RCC 7860 (cell line): ENCODE measurements around the gene GABARAPL2.

Experiments used
- DNase-seq: peaks from one replicate; pipeline ENCODE4 v3.0.0-alpha.2; 2015; ENCODE audit warnings: low spot score
- FAIRE-seq: peaks from 2 replicates; lab custom pipeline; 2012; peaks lifted over from hg19 to GRCh38; lab: Jason Lieb, UNC

Gene GABARAPL2

GRCh38 chr16:75550211-75550662 lies 15.9 kb upstream of the GABARAPL2 start:
- FAIRE-seq (no peak), DNase-seq (peak; percentile 34)

- no peak for FAIRE-seq
Measured at GRCh38 chr16:75552951-75553350, 13.2 kb upstream of the GABARAPL2 start.

GRCh38 chr16:75555213-75555706 lies 10.9 kb upstream of the GABARAPL2 start:
- DNase-seq = peak; percentile 82
- peak; percentile 82 for FAIRE-seq

More at GRCh38 chr16:75552951-75553350, 13.2 kb upstream of the GABARAPL2 start:
- DNase-seq = no peak

- FAIRE-seq (peak; percentile 51), DNase-seq (peak; percentile 78)
Measured at GRCh38 chr16:75555707-75556430, 10.3 kb upstream of the GABARAPL2 start, which contains the start of gene TMEM231. Gene TMEM231 (minus strand): TSS chr16:75556252. CDS start chr16:75556209, 43 bp downstream.

GRCh38 chr16:75556431-75556950 lies 9.7 kb upstream of the GABARAPL2 start:
- no peak for FAIRE-seq
- no peak for DNase-seq

GRCh38 chr16:75558846-75559401 lies 7.3 kb upstream of the GABARAPL2 start:
- DNase-seq = no peak
- no peak for FAIRE-seq

- FAIRE-seq = no peak
- DNase-seq = no peak
Measured at GRCh38 chr16:75559564-75560372, 6.4 kb upstream of the GABARAPL2 start.

- FAIRE-seq (no peak), DNase-seq (no peak)
Measured at GRCh38 chr16:75565640-75566039, 539 bp upstream of the GABARAPL2 start.

GRCh38 chr16:75566758-75567255 lies 628 bp downstream of the GABARAPL2 start:
- no peak for FAIRE-seq
- no peak for DNase-seq

GRCh38 chr16:75567911-75568310 lies 1.7 kb downstream of the GABARAPL2 start:
- no peak for FAIRE-seq
- no peak for DNase-seq

GRCh38 chr16:75570396-75571065 lies 4.4 kb downstream of the GABARAPL2 start:
- DNase-seq (no peak), FAIRE-seq (no peak)

GRCh38 chr16:75572864-75573542 lies 6.8 kb downstream of the GABARAPL2 start:
- DNase-seq (no peak), FAIRE-seq (no peak)

- no peak for FAIRE-seq
- DNase-seq = no peak
Measured at GRCh38 chr16:75573955-75574354, 7.8 kb downstream of the GABARAPL2 start.

GRCh38 chr16:75575958-75576357 lies 9.8 kb downstream of the GABARAPL2 start:
- FAIRE-seq = no peak
- no peak for DNase-seq

- DNase-seq (no peak), FAIRE-seq (no peak)
Measured at GRCh38 chr16:75576384-75576811, 10.2 kb downstream of the GABARAPL2 start.

- FAIRE-seq (no peak), DNase-seq (no peak)
Measured at GRCh38 chr16:75578212-75578611, 12.0 kb downstream of the GABARAPL2 start.

- no peak for FAIRE-seq
- no peak for DNase-seq
Measured at GRCh38 chr16:75578725-75579124, 12.5 kb downstream of the GABARAPL2 start.

- DNase-seq (no peak), FAIRE-seq (no peak)
Measured at GRCh38 chr16:75579281-75579834, 13.2 kb downstream of the GABARAPL2 start.

GRCh38 chr16:75584108-75584507 lies 17.9 kb downstream of the GABARAPL2 start:
- DNase-seq = no peak
- FAIRE-seq = no peak
